ENCODE data around the gene CASK.

The CASK gene

DNA sequence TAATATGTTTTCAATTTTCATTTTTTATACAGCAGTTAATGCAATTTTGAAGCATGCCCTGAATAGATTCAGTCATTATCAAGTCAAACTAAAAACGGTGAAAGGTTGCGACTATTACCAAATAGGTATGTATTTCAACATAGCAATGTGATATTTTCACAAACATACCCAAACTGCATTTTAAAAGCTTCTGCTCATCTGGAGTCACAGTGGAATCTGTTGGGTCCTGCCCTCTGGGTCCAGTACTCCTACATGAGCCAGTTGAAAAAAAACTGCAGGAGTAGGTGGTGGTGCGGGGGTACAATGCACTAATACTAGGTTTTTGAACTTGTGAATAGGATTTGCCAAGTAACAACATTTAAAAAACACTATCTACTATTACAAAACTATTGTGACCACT, 233.6 kb downstream of the CASK start:
- no peak for DNase-seq (ENCODE audit: low read depth)
- H3K4me3 ChIP-seq (ENCODE audit: low read depth, low read length) = no peak overlapping the region
- TF ChIP-seq, protein P1, sequence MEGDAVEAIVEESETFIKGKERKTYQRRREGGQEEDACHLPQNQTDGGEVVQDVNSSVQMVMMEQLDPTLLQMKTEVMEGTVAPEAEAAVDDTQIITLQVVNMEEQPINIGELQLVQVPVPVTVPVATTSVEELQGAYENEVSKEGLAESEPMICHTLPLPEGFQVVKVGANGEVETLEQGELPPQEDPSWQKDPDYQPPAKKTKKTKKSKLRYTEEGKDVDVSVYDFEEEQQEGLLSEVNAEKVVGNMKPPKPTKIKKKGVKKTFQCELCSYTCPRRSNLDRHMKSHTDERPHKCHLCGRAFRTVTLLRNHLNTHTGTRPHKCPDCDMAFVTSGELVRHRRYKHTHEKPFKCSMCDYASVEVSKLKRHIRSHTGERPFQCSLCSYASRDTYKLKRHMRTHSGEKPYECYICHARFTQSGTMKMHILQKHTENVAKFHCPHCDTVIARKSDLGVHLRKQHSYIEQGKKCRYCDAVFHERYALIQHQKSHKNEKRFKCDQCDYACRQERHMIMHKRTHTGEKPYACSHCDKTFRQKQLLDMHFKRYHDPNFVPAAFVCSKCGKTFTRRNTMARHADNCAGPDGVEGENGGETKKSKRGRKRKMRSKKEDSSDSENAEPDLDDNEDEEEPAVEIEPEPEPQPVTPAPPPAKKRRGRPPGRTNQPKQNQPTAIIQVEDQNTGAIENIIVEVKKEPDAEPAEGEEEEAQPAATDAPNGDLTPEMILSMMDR (IDR thresholded peaks at IDR 0.05; ENCODE audit: low read depth, low read length, missing control alignments) = no peak
- in situ Hi-C loops (cut with HindIII; ENCODE audit: low sequenced_read_pairs) = no loop called here

DNA sequence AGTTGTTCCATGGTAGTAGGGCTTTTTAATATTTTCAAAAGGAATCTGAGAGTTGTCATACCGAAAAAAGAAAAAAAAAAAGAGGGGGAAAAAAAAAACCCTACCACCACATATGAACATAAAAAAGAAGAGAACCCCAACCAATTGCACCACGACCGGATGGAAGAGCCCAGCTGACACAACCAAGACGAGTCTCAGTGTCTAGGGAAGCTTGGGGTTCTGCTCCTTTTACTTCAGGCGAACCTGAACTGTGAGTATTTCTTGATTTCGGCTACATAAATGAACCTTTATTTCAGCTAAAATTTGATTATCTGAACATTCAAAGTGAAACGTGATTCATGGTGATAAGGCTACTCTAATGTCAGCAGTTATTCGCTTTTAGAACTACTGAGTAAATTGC, 234.5 kb downstream of the CASK start, which contains the start of gene GPR34:
Gene GPR34 (plus strand): TSS at position 139 of the 400 bp plus-strand sequence. CDS start 6,661 bp downstream, outside the sequence.
- no peak within 1 kb of the TSS for H3K4me3 ChIP-seq (ENCODE audit: low read depth, low read length)
- in situ Hi-C loops (cut with HindIII; ENCODE audit: low sequenced_read_pairs) = no loop called here
- DNase-seq (ENCODE audit: low read depth) = no peak
- TF ChIP-seq, protein P1 (IDR thresholded peaks at IDR 0.05; ENCODE audit: low read depth, low read length, missing control alignments) = no peak

DNA sequence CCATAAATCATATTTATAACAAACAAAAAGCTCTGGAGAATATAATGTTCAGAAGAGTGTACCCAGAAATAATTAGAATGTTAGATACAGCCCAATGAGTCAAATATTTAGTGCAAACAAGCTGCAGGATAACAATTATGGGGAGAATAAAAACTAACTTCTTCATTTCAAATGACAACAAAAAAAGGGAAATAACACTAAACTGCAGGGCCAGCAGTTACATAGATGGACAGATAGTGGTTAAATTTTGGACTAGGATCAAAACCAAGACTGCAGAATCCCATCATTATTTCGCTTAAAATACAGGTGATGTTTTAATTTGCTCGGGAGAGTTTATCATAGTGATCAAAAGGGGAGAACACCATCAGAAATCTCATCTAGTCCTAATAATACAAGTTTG, 235.2 kb downstream of the CASK start:
- DNase-seq (ENCODE audit: low read depth) = no peak
- in situ Hi-C loops (cut with HindIII; ENCODE audit: low sequenced_read_pairs) = no loop called here
- no peak overlapping the region for H3K4me3 ChIP-seq (ENCODE audit: low read depth, low read length)
- TF ChIP-seq, protein P1 (IDR thresholded peaks at IDR 0.05; ENCODE audit: low read depth, low read length, missing control alignments) = no peak

DNA sequence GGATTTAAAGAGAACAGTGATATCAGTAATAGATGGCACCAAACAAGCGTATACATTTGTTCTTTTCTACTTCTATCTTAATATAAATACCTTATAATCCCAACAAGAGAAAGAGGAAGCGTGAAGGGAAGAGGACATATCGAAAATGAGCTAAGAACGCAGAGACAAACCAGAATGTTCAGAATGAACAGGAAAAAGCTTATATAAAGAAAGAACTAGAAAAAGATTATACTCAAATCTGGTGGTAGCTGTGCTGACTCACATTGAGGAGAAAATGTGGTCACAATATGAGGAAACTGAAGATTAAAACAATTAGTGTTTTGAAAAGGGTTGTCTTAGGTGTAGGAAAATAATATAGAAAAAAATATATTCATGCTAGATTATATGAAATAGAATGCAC, 236.6 kb downstream of the CASK start:
- in situ Hi-C loops (cut with HindIII; ENCODE audit: low sequenced_read_pairs) = no loop called here

DNA sequence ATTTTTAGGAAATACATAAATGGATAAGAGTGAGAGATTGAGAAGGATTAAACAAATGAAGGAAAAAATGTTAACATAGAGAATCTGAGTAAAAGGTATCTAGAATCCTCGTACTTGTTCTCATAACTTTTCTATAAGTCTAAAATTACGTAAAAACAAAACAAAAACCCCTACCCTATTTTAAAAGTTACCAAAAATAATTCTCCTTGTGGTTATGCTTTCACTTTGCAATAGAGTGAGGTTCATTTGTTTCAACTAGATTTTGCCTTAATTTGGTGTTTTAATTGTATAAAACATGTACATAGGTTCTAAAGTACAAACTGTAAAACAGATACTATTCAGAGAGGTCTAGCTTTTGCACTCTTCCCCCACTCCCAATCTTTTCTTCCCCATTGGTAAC, 238.4 kb downstream of the CASK start:
- no peak overlapping the region for H3K4me3 ChIP-seq (ENCODE audit: low read depth, low read length)
- DNase-seq (ENCODE audit: low read depth) = no peak
- TF ChIP-seq, protein P1 (IDR thresholded peaks at IDR 0.05; ENCODE audit: low read depth, low read length, missing control alignments) = no peak
- in situ Hi-C loops (cut with HindIII; ENCODE audit: low sequenced_read_pairs) = no loop called here

More for the DNA sequence above, 236.6 kb downstream of the CASK start:
- no peak overlapping the region for H3K4me3 ChIP-seq (ENCODE audit: low read depth, low read length)
- TF ChIP-seq, protein P1 (IDR thresholded peaks at IDR 0.05; ENCODE audit: low read depth, low read length, missing control alignments) = no peak
- DNase-seq (ENCODE audit: low read depth) = no peak

DNA sequence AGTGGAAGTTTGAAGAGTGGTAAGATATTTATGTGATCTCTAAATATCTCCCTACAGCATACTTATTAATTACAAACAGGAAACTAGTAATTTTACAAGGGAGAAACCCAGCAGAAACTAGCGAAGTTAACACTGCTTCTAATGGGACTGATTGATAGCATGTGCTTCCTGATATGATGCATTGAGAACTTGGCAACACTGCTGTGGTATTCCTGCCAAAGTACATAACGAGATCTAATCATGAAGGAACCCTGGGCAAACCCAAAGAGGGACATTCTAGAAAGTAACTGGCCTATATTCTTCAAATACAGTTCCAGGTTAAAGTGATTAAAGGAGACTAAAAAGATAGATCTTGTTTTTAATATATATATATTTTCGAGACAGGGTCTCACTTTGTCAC, 239.2 kb downstream of the CASK start:
- no peak for DNase-seq (ENCODE audit: low read depth)
- in situ Hi-C loops (cut with HindIII; ENCODE audit: low sequenced_read_pairs) = no loop called here
- H3K4me3 ChIP-seq (ENCODE audit: low read depth, low read length) = no peak overlapping the region
- TF ChIP-seq, protein P1 (IDR thresholded peaks at IDR 0.05; ENCODE audit: low read depth, low read length, missing control alignments) = no peak

All from astrocyte of the cerebellum (primary cell).